H1 (cell line): ENCODE data around the gene SLC6A12. TPM values are rescaled to one million over a fixed set of nuclear protein-coding genes. Genes with fewer than 3 reads are reported as not detected.

ENCODE experiments used
- CTCF ChIA-PET: fragments of 300-600 bp; sonication (Branson Sonifier 250); formaldehyde crosslinking; loops from one replicate; lab custom pipeline; 2021; ENCODE audit not compliant: partially characterized antibody; lab: Charles Lee
- POLR2A ChIA-PET: fragments of 300-600 bp; sonication (Branson Sonifier 250); formaldehyde crosslinking; loops from one replicate; lab custom pipeline; 2021; ENCODE audit warnings: inconsistent platforms; ENCODE audit not compliant: partially characterized antibody; lab: Charles Lee
- DNase-seq, 2 experiments: peaks; one replicate each; pipeline versions ENCODE4 v3.0.0 to v3.0.0-alpha.2; 2010 to 2022; ENCODE audit warnings: low spot score in 2 of 2, low read depth in 1 of 2, mixed read lengths in 1 of 2
- FAIRE-seq: peaks from 2 replicates; lab custom pipeline; 2011; peaks lifted over from hg19 to GRCh38; lab: Jason Lieb, UNC
- H2AFZ ChIP-seq: 2 replicates; pipeline ENCODE4 v1.8.1; 2012; ENCODE audit warnings: low read length, inconsistent platforms
- H2AK5ac ChIP-seq: 2 replicates; pipeline ENCODE4 v1.6.1; 2013; ENCODE audit warnings: low read depth, low read length
- H2BK120ac ChIP-seq: replicated peaks from 2 replicates; pipeline ENCODE3; 2013; ENCODE audit warnings: low read depth, low read length, inconsistent platforms
- H2BK12ac ChIP-seq: 2 replicates; pipeline ENCODE4 v1.6.1; 2013; ENCODE audit warnings: low read depth, low read length
- H2BK15ac ChIP-seq: 2 replicates; pipeline ENCODE4 v1.6.1; 2013; ENCODE audit warnings: low read length
- H2BK20ac ChIP-seq: 2 replicates; pipeline ENCODE4 v1.6.1; 2013; ENCODE audit warnings: low read length
- H2BK5ac ChIP-seq: 2 replicates; pipeline ENCODE4 v1.6.1; 2013; ENCODE audit warnings: low read depth, low read length
- H3K14ac ChIP-seq: 2 replicates; pipeline ENCODE4 v1.6.1; 2013; ENCODE audit warnings: inconsistent platforms; ENCODE audit not compliant: insufficient read length
- H3K18ac ChIP-seq: 2 replicates; pipeline ENCODE4 v1.6.1; 2013; ENCODE audit warnings: low read length; ENCODE audit errors: extremely low read depth
- H3K23ac ChIP-seq: 2 replicates; pipeline ENCODE4 v1.6.1; 2013; ENCODE audit warnings: inconsistent platforms; ENCODE audit not compliant: insufficient read length
- H3K23me2 ChIP-seq: 2 replicates; pipeline ENCODE4 v1.6.1; 2013; ENCODE audit warnings: low read depth, low read length
- H3K27ac ChIP-seq: 2 replicates; pipeline ENCODE4 v1.6.1; 2011; ENCODE audit warnings: low read depth, low read length, inconsistent platforms
- H3K27me3 ChIP-seq, 4 experiments: replicated peaks in 1 of 4; 1 replicate in 1 of 4; 2 replicates in 3 of 4; pipeline versions ENCODE4 v1.6.1 to v1.8.1; 2011 to 2013; ENCODE audit warnings: low read length in 3 of 4, mild to moderate bottlenecking in 3 of 4, inconsistent platforms in 2 of 4, mixed read lengths in 2 of 4, moderate library complexity in 1 of 4; ENCODE audit not compliant: control insufficient read depth in 3 of 4, insufficient read depth in 3 of 4; ENCODE audit errors: extremely low read depth in 1 of 4
- H3K36me3 ChIP-seq, 4 experiments: 2 replicates each; pipeline versions ENCODE4 v1.6.1 to v1.8.1; 2011 to 2013; ENCODE audit warnings: mild to moderate bottlenecking in 4 of 4, low read length in 3 of 4, moderate library complexity in 2 of 4, control low read depth in 1 of 4, inconsistent platforms in 1 of 4; ENCODE audit not compliant: insufficient read depth in 4 of 4, control insufficient read depth in 2 of 4
- H3K4ac ChIP-seq: replicated peaks from 2 replicates; pipeline ENCODE3; 2013; ENCODE audit warnings: low read length, low read depth, mixed read lengths, inconsistent platforms; ENCODE audit not compliant: insufficient read length
- H3K4me1 ChIP-seq, 4 experiments: replicated peaks in 1 of 4; 1 replicate in 1 of 4; 2 replicates in 3 of 4; pipeline versions ENCODE4 v1.6.1 to v1.8.1; 2011 to 2013; ENCODE audit warnings: low read length in 3 of 4, inconsistent platforms in 2 of 4, mixed read lengths in 1 of 4; ENCODE audit not compliant: insufficient read depth in 4 of 4, control insufficient read depth in 3 of 4
- H3K4me2 ChIP-seq, 2 experiments: 2 replicates each; pipeline versions ENCODE4 v1.6.1 to v1.8.1; 2011 to 2013; ENCODE audit warnings: low read depth in 2 of 2, low read length in 2 of 2, control low read depth in 1 of 2, inconsistent platforms in 1 of 2, mild to moderate bottlenecking in 1 of 2; ENCODE audit not compliant: insufficient read depth in 1 of 2
- H3K4me3 ChIP-seq, 4 experiments: fragments of 200-600, 300-600 bp in 1 of 4; sonication (generic), shearing (Covaris generic), sonication (Bioruptor Twin) in 1 of 4; 2 replicates each; pipeline versions ENCODE4 v1.5.1 to v1.8.1; 2011 to 2016; ENCODE audit warnings: low read length in 4 of 4, low read depth in 3 of 4, control low read depth in 2 of 4, inconsistent platforms in 2 of 4, mild to moderate bottlenecking in 2 of 4, mixed read lengths in 1 of 4, moderate library complexity in 1 of 4; ENCODE audit not compliant: insufficient read depth in 2 of 4; ENCODE audit errors: extremely low read depth in 1 of 4
- H3K56ac ChIP-seq: replicated peaks from 2 replicates; pipeline ENCODE3; 2013; ENCODE audit warnings: low read depth, mild to moderate bottlenecking, mixed read lengths, low read length, inconsistent platforms; ENCODE audit not compliant: insufficient read length
- H3K79me1 ChIP-seq: 2 replicates; pipeline ENCODE4 v1.6.1; 2013; ENCODE audit warnings: low read depth, low read length, control low read depth
- H3K79me2 ChIP-seq, 2 experiments: 2 replicates each; pipeline versions ENCODE4 v1.6.1 to v1.8.1; 2012 to 2013; ENCODE audit warnings: low read length in 2 of 2, mild to moderate bottlenecking in 2 of 2, inconsistent platforms in 1 of 2; ENCODE audit not compliant: insufficient read depth in 2 of 2, control insufficient read depth in 1 of 2
- H3K9ac ChIP-seq, 4 experiments: replicated peaks in 1 of 4; 1 replicate in 1 of 4; 2 replicates in 3 of 4; pipeline versions ENCODE4 v1.6.1 to v1.8.1; 2011 to 2013; ENCODE audit warnings: low read depth in 3 of 4, low read length in 3 of 4, control low read depth in 2 of 4, mild to moderate bottlenecking in 2 of 4, moderate library complexity in 2 of 4, inconsistent platforms in 1 of 4; ENCODE audit errors: extremely low read depth in 1 of 4
- H3K9me3 ChIP-seq, 2 experiments: 2 replicates each; pipeline versions ENCODE4 v1.6.1 to v1.8.1; 2012 to 2013; ENCODE audit warnings: mild to moderate bottlenecking in 2 of 2, moderate library complexity in 2 of 2, control low read depth in 1 of 2, inconsistent platforms in 1 of 2, low read depth in 1 of 2, low read length in 1 of 2, mixed read lengths in 1 of 2; ENCODE audit not compliant: insufficient read depth in 2 of 2
- H4K20me1 ChIP-seq, 2 experiments: replicated peaks in 1 of 2; 2 replicates each; pipeline versions ENCODE3 to v1.8.1; 2011 to 2013; ENCODE audit warnings: inconsistent platforms in 2 of 2, low read length in 2 of 2, mild to moderate bottlenecking in 1 of 2; ENCODE audit not compliant: insufficient read depth in 2 of 2, control insufficient read depth in 1 of 2
- H4K5ac ChIP-seq: 2 replicates; pipeline ENCODE4 v1.6.1; 2013; ENCODE audit warnings: low read length, low read depth, mixed read lengths, inconsistent platforms; ENCODE audit not compliant: insufficient read length
- H4K8ac ChIP-seq: 2 replicates; pipeline ENCODE4 v1.8.0; 2013; ENCODE audit warnings: mild to moderate bottlenecking, moderate library complexity, low read length, inconsistent platforms; ENCODE audit not compliant: insufficient read depth; ENCODE audit errors: extremely low read depth
- H4K91ac ChIP-seq: replicated peaks from 2 replicates; pipeline ENCODE3; 2013; ENCODE audit warnings: low read length, mixed read lengths, inconsistent platforms; ENCODE audit not compliant: insufficient read length
- ASH2L ChIP-seq: fragments of 200-600, 300-600 bp; sonication (generic); IDR thresholded peaks from one replicate; pipeline ENCODE4 v1.7.1; 2017; ENCODE audit warnings: low read length
- CTCF ChIP-seq, 3 experiments: IDR thresholded peaks; 1 replicate in 2 of 3; 2 replicates in 1 of 3; pipeline versions ENCODE4 v1.5.1 to v1.6.1; 2011; ENCODE audit warnings: low read length in 3 of 3, mild to moderate bottlenecking in 3 of 3, inconsistent platforms in 2 of 3, low read depth in 1 of 3, moderate library complexity in 1 of 3; ENCODE audit not compliant: insufficient read depth in 1 of 3; ENCODE audit errors: control extremely low read depth in 1 of 3
- KDM1A ChIP-seq: fragments of 200-600, 300-600 bp; sonication (generic); IDR thresholded peaks from 2 replicates; pipeline ENCODE4 v1.7.1; 2016; ENCODE audit warnings: mild to moderate bottlenecking, low read length, borderline replicate concordance
- SP1 ChIP-seq: IDR thresholded peaks from 2 replicates; pipeline ENCODE4 v1.6.1; 2011; ENCODE audit warnings: low read depth, low read length
- SP2 ChIP-seq: IDR thresholded peaks from 2 replicates; pipeline ENCODE4 v1.6.1; 2012; ENCODE audit warnings: mild to moderate bottlenecking, low read length, inconsistent platforms
- TBP ChIP-seq: IDR thresholded peaks from 2 replicates; pipeline ENCODE4 v1.6.1; 2011; ENCODE audit warnings: low read depth, low read length, improper control_type of control experiment
- TEAD4 ChIP-seq: IDR thresholded peaks from 2 replicates; pipeline ENCODE4 v1.6.1; 2012; ENCODE audit warnings: low read depth, low read length, inconsistent platforms, mixed read lengths
- WGBS, 2 experiments: shearing (Covaris generic) in 1 of 2; methylation state at CpG; one replicate each; pipeline versions ENCODE4 v1.1.6 to v1.1.7; 2013 to 2015; ENCODE audit warnings: low lambda C conversion rate in 2 of 2, mixed read lengths in 2 of 2, inconsistent platforms in 1 of 2, low coverage in 1 of 2, missing lambda C conversion rate in 1 of 2; ENCODE audit not compliant: insufficient replicate concordance in 2 of 2, insufficient coverage in 1 of 2, insufficient read length in 1 of 2; ENCODE audit errors: extremely low coverage in 1 of 2, missing lambda C conversion rate in 1 of 2; 5-methylcytosine and 5-hydroxymethylcytosine counted together
- polyA plus RNA-seq, 7 experiments: library from polyadenylated mRNA; depleted of rRNA in 3 of 7; stranded (reverse) in 5 of 7; unstranded in 2 of 7; fragments of >200 nt in 5 of 7; fragments of 200-250 nt in 2 of 7; gene quantifications; 1 replicate in 5 of 7; 2 replicates in 1 of 7; 4 replicates in 1 of 7; pipeline versions ENCODE4 v1.2.1 to v1.2.3, GENCODE V29; 2011 to 2013; ENCODE audit warnings: missing spikeins in 2 of 7, mixed read lengths in 2 of 7
- total RNA-seq: library from RNA; stranded (reverse); fragmentation: NEBNext Ultra II Directional; extraction: Animal tissue kit (Norgen Biotek cat#: 25700); gene quantifications from 2 replicates; pipeline ENCODE4 v1.2.1, GENCODE V29; 2021
- TF ChIP-seq, protein P1 (sequence below): IDR thresholded peaks from 2 replicates; pipeline ENCODE4 v1.6.1; 2011; ENCODE audit warnings: low read depth, mild to moderate bottlenecking, low read length; ENCODE audit not compliant: insufficient read depth

SLC6A12 gene
- total and polyA plus RNA-seq, 2 of the 8 experiments (the other 6 are each of a cell fraction or from before 2014, with no cell fraction given): 0.70 to 1.1 TPM

- no peak overlapping the region for H2BK12ac ChIP-seq
- CTCF ChIA-PET: interaction anchor here (1.1 to 3.5 kb wide), 3 partner anchors 9 to 35 kb away, joined by 3 to 21 read pairs (median 4); no protein-coding TSS in a partner anchor
- H3K79me1 ChIP-seq: no peaks in the 10 kb centered on the region
- TF ChIP-seq TEAD4 (no peak), ASH2L (no peak), KDM1A (no peak), TBP (no peak), SP2 (no peak), SP1 (no peak), CTCF (IDR thresholded peaks at IDR 0.05; ENCODE audit: control extremely low read depth in 1 of 3, insufficient read depth in 1 of 3, low read depth in 1 of 3, low read length in 3 of 3) (no peak)
- TF ChIP-seq, protein P1, sequence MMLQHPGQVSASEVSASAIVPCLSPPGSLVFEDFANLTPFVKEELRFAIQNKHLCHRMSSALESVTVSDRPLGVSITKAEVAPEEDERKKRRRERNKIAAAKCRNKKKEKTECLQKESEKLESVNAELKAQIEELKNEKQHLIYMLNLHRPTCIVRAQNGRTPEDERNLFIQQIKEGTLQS: no peak
- H2BK20ac ChIP-seq: no peak overlapping the region
- H2AFZ ChIP-seq: no peak overlapping the region
- H3K18ac ChIP-seq: no peak overlapping the region
- H3K9me3 ChIP-seq: no peaks in the 10 kb centered on the region
- H2BK15ac ChIP-seq: no peak overlapping the region
- H4K5ac ChIP-seq: no peak overlapping the region
- H3K4me1 ChIP-seq: no peaks in the 10 kb centered on the region
- H3K79me2 ChIP-seq: no peaks in the 10 kb centered on the region
- H3K23me2 ChIP-seq: no peaks in the 10 kb centered on the region
- POLR2A ChIA-PET: no interaction called here
- no peak overlapping the region for H3K4me2 ChIP-seq
- no peaks in the 10 kb centered on the region for H3K36me3 ChIP-seq
- no peak overlapping the region for H3K14ac ChIP-seq
- FAIRE-seq (no peak), DNase-seq (peak in 1 of 2 experiments; percentile 35)
- no peak overlapping the region for H4K91ac ChIP-seq
- no peak overlapping the region for H3K27ac ChIP-seq
- no peak overlapping the region for H3K9ac ChIP-seq
- H3K27me3 ChIP-seq: 0 out of 7 replicates have a peak, but pooled peaks cover 0 to 5% (median 0%) of the 10 kb centered on the region in 4 experiments
- WGBS, 2 experiments: 83% methylated on average over 9 of the region's 9 CpGs; no CpG with 5 or more reads in 1 of the 2 experiments
- H3K23ac ChIP-seq: no peak overlapping the region
- H2BK5ac ChIP-seq: no peak overlapping the region
- H4K20me1 ChIP-seq: no peaks in the 10 kb centered on the region
- H2AK5ac ChIP-seq: no peak overlapping the region
- H2BK120ac ChIP-seq: no peak overlapping the region
- no peak overlapping the region for H3K4ac ChIP-seq
- no peak overlapping the region for H3K56ac ChIP-seq
- no peak overlapping the region for H3K4me3 ChIP-seq
- H4K8ac ChIP-seq: no peak overlapping the region
These were observed 41.0 kb upstream of the SLC6A12 start for GRCh38 chr12:254912-255311.
